ENCODE data around the gene KIF1A. TPM values are rescaled to one million over a fixed set of nuclear protein-coding genes. Genes with fewer than 3 reads are reported as not detected.
"Not testable (repeated sequence)": the region's sequence is repeated elsewhere in the genome, so short reads cannot be mapped to it uniquely, and the experiment has no call there.

KIF1A gene
- total RNA-seq, 1 donor from 2014 or later = 90.9 TPM

DNA sequence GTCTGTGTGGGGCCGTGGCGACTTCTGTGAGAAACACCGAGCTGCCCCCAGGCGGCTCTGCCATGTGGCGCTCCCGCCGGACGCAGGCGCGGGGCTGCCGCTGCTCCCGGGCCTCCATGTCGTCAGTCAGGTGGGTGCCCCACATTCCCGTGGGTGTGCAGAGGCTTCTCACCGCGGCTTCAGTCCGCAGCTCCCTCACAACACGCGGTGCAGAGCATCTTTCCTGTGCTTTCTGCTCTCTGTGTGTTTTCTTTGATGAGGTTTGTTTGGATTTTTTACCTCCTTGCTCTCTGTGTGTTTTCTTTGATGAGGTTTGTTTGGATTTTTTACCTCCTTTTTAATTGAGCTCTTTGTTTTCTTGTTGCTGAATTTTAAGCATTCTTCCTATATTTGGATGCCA lies 115.4 kb downstream of the KIF1A start:
- no peak overlapping the region for H3K4me3 Mint-ChIP-seq
- H3K36me3 Mint-ChIP-seq (ENCODE audit: low read depth) = no peaks in the 10 kb centered on the region
- peaks cover 14% of the 10 kb centered on the region for H3K27me3 Mint-ChIP-seq (ENCODE audit: low read depth)
- no peak overlapping the region for H3K27ac Mint-ChIP-seq (ENCODE audit: unreplicated experiment)
- H3K9me3 Mint-ChIP-seq = no peaks in the 10 kb centered on the region
- H3K4me1 Mint-ChIP-seq = no peaks in the 10 kb centered on the region
- TF ChIP-seq, protein P1, sequence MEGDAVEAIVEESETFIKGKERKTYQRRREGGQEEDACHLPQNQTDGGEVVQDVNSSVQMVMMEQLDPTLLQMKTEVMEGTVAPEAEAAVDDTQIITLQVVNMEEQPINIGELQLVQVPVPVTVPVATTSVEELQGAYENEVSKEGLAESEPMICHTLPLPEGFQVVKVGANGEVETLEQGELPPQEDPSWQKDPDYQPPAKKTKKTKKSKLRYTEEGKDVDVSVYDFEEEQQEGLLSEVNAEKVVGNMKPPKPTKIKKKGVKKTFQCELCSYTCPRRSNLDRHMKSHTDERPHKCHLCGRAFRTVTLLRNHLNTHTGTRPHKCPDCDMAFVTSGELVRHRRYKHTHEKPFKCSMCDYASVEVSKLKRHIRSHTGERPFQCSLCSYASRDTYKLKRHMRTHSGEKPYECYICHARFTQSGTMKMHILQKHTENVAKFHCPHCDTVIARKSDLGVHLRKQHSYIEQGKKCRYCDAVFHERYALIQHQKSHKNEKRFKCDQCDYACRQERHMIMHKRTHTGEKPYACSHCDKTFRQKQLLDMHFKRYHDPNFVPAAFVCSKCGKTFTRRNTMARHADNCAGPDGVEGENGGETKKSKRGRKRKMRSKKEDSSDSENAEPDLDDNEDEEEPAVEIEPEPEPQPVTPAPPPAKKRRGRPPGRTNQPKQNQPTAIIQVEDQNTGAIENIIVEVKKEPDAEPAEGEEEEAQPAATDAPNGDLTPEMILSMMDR (conservative IDR thresholded peaks at IDR 0.05) = no peak
- no peak for DNase-seq (ENCODE audit: low read depth, low spot score)

DNA sequence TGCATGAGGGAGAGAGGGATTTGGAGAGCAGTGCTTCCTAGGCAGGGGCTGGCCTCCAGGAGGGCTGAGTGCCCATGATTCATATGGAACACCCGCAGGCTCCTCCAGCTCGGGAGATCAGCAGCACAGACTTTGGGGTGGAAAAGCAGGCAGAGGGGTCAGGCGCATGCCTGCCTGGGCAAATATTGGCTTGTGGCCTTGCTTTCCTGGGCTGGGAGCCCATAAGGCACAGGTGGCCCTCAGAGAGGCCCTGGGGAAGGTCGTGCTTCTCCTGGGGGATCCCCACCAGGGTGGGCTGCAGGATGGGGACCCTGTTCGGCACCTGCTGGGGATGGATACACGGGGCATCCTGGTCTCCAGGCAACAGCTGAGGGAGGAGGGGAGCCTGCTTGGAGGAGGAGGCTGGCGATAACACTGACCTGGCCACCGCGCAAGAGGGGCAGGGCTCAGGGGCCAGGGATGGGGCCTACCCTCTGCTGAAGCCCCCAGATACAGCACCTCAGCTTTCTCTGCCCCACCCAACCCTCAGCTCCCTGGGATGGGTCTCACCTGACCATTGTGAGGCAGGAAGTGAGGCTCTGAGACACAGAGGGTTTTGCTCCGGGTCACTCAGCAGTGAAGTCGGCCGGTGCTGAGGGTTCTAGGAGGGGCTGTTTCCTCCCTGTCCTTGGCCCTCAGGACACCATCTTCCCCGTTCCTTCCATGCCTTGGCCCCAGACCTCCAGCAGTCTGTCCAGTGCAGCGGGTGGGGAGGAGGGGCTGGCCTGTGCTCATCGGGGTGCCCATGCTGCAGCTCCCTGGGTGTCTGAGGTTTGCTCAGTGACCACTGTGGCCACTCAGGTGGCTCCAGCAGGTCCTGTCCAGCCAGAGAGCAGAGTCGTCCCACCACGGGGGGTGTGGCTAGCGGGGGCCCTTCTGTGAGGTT lies 116.3 kb downstream of the KIF1A start:
- Mint-ChIP-seq H3K4me3 (no peak overlapping the region), H3K27ac (ENCODE audit: unreplicated experiment) (no peak overlapping the region), H3K27me3 (ENCODE audit: low read depth) (peaks cover 14% of the 10 kb centered on the region), H3K9me3 (no peaks in the 10 kb centered on the region), H3K36me3 (ENCODE audit: low read depth) (no peaks in the 10 kb centered on the region), H3K4me1 (no peaks in the 10 kb centered on the region)
- TF ChIP-seq, protein P1 (conservative IDR thresholded peaks at IDR 0.05) = no peak
- no peak for DNase-seq (ENCODE audit: low read depth, low spot score)

DNA sequence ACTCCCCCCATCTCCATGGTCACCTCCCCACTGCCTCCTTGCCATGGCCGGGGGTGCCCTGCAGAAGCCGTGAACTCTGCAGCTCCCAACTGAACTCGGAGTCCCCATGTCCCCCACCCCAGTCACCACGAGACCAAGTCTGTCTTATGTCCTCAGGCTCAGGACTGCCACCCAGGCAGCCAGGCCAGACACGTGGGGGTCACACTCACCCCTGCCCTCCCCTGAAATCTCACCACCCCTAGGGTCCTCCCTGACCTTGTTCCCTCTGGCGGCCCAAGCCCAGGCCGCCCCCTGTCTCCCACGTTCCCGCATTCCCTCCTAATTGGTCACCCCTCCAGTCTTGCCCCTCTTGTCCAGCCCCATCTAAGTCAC lies 117.4 kb downstream of the KIF1A start:
- Mint-ChIP-seq H3K27ac (ENCODE audit: unreplicated experiment) (no peak overlapping the region), H3K4me1 (no peaks in the 10 kb centered on the region), H3K36me3 (ENCODE audit: low read depth) (no peaks in the 10 kb centered on the region), H3K4me3 (no peak overlapping the region), H3K9me3 (no peaks in the 10 kb centered on the region), H3K27me3 (ENCODE audit: low read depth) (peaks cover 11% of the 10 kb centered on the region)
- TF ChIP-seq, protein P1 (conservative IDR thresholded peaks at IDR 0.05) = no peak
- no peak for DNase-seq (ENCODE audit: low read depth, low spot score)

DNA sequence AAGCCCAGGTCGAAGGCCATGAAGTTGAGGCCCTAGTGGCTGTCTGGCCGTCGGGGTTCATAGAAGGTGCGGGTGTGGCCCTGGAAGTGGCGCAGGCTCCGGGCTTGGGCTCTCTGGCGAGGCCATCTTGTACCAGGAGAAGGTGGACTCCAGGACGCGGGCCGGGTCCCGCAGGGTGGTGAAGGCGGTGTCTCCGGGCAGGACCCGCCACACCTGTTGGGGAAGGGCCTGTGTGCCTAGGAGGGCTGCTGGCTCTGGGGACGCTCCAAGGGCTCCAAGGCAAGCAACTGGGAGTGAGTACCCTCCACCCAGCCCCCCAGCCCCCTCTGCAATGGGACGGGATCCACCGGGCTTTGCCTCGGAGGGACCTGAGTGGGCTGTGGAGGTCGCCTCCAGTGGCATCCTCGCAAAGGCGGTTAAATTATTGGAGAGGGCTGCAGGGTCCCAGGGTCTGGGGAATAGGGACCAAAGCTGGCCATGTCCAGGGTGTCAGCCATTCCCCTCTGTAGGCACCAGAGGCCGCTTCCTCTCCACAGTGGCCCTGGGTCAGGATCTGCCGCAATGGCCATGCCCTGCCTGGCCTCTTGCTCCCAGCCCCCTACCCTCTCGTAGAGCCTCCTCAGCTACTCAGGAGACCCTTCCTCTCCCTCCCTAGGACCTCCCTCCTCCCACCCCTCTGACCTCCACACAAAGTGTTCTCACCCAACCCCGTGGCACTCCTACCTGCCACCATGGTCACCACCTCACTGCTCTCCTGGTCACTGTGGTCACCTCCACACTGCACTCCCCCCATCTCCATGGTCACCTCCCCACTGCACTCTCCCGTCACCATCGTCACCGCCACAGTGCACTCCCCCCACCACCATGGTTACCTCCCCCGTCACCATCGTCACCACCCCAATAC lies 118.0 kb downstream of the KIF1A start:
- Mint-ChIP-seq H3K4me3 (no peak overlapping the region), H3K4me1 (no peaks in the 10 kb centered on the region), H3K36me3 (ENCODE audit: low read depth) (no peaks in the 10 kb centered on the region), H3K9me3 (no peaks in the 10 kb centered on the region), H3K27me3 (ENCODE audit: low read depth) (peaks cover 4% of the 10 kb centered on the region), H3K27ac (ENCODE audit: unreplicated experiment) (no peak overlapping the region)
- DNase-seq (ENCODE audit: low read depth, low spot score) = no peak
- TF ChIP-seq, protein P1 (conservative IDR thresholded peaks at IDR 0.05) = no peak

DNA sequence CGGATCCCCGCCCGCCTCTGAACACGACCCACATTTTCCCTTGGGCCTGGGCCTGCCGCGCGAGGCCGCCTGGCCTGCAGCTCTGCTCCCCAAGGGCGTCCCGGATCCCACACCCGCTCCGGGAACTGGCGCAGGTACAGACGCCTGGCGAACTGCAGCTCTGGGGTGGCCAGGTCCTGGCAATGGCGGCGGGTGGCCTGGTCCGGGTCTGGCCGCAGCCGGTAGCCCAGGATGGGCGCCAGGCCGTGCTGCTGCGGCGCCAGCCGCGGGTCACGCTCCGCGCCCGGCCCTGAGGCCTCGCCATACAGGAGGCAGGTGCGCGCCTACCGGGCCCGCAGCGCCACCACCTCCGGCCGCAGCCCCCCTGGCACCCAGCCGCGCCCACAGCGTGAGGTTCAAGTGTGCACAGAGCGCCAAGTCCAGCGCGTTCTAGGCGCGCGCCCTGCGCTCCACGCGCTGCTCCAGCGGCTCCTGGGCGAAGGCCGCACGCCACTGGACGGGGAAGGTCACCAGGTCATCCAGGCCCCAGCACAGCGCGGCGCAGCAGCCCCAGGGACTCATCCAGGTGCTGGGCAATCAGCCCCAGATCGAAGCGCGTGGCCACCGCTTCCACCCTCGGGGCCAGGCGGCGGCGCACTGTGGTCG lies 118.8 kb downstream of the KIF1A start:
- no peak for DNase-seq (ENCODE audit: low read depth, low spot score)
- Mint-ChIP-seq H3K4me1 (no peaks in the 10 kb centered on the region), H3K27me3 (ENCODE audit: low read depth) (peaks cover 3% of the 10 kb centered on the region), H3K27ac (ENCODE audit: unreplicated experiment) (no peak overlapping the region), H3K36me3 (ENCODE audit: low read depth) (no peaks in the 10 kb centered on the region), H3K4me3 (no peak overlapping the region), H3K9me3 (no peaks in the 10 kb centered on the region)
- TF ChIP-seq, protein P1 (conservative IDR thresholded peaks at IDR 0.05) = no peak

DNA sequence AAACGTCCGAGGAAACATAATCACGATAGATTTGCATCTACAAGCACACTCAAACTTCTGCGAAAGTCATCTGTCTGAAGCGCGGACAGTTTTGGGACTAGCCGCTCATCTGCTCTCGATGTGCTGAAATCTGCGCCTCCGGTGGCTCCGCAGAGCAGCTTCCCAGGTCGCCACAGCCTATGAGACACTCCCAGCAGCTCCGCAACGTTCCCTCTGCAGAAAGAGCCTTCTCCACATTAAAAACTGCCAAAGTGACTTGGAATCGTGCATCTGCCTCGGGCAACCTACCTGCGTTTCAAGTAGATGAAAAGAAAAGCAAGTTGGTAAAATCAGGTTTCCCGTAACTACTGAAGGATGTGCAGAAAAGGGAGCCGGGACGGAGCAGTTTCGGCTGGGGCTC lies 119.4 kb downstream of the KIF1A start:
- H3K4me1 Mint-ChIP-seq; H3K9me3 Mint-ChIP-seq; H3K36me3 Mint-ChIP-seq (ENCODE audit: low read depth); H3K27me3 Mint-ChIP-seq (ENCODE audit: low read depth); DNase-seq (ENCODE audit: low read depth, low spot score); H3K27ac Mint-ChIP-seq (ENCODE audit: unreplicated experiment); H3K4me3 Mint-ChIP-seq: not testable (repeated sequence)

DNA sequence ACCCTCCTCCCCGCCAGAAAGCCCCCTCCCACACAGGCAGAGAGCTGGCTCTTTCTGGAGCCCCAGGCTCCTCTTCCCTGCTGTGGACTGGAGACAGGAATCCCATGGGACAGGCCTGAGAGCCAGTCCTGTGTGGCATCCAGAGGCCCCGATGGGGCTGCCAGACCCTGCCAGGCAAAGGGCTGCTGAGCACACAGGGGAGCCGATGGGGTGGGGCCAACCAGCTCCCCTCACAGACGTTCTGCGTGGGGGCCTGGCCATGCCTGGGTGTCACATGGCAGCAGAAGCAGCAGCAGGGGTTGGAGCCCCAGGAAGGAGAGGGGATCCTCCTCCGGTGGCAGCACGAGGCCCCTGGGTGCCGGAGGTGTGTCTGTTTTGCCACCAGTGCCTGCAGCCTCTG lies 120.2 kb downstream of the KIF1A start:
- not testable (repeated sequence) for H3K27me3 Mint-ChIP-seq (ENCODE audit: low read depth); DNase-seq (ENCODE audit: low read depth, low spot score); H3K36me3 Mint-ChIP-seq (ENCODE audit: low read depth); H3K9me3 Mint-ChIP-seq; H3K27ac Mint-ChIP-seq (ENCODE audit: unreplicated experiment); H3K4me3 Mint-ChIP-seq; H3K4me1 Mint-ChIP-seq

All from neural crest cell (in vitro differentiated cells).